GM20431 (cell line): ENCODE results near the gene KIF17.

Experiments used
- in situ Hi-C: fragments of 300-500 bp; cut with MseI, MboI; formaldehyde crosslinking; loops from one replicate; pipeline ENCODE4 v1.15.0; 2020; ENCODE audit warnings: low sequenced_read_pairs; ENCODE audit not compliant: unreplicated experiment

KIF17 gene

DNA sequence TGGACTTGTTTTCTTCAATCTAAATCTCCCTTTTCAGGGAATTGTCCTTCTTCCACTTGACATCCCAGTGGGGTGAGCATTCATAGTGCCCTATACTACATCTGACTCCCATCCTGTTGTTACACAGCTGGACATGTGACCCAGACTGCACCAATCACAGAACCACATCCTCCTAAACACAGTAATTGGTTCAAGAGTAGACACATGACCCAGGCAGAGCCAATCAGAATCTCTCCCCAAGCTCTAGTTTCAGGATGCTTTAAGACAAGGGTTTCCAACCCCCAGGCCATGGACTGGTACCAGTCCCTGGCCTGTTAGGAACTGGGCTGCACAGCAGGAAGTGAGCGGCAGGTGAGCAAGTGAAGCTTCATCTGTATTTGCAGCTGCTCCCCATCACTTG, 51.0 kb downstream of the KIF17 start:
- in situ Hi-C loops = no loop called here

DNA sequence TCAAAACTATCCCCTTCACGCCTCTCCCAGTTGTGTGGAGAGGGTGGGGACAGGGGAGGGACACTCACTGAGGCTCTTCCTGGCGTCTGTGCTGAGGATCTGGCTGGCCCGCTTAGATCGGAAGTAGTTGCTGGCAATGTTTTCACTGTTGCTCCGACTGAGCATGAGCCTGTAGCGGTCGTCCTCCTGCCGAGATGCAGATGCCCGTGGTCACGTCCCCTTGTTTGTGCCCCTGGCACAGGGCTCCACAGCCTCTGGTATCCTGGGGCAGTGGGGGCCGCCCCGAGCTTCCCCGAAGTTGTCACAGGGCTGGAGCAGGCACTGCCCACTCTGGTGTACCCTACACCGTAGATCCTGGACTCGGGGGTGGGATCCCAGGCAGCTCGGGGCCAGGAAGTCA, 51.7 kb downstream of the KIF17 start:
- in situ Hi-C loops = no loop called here

GRCh38 chr1:20665726-20666125, 52.1 kb downstream of the KIF17 start:
- in situ Hi-C loops = no loop called here

GRCh38 chr1:20663969-20664715, 53.7 kb downstream of the KIF17 start:
- in situ Hi-C loops = no loop called here

DNA sequence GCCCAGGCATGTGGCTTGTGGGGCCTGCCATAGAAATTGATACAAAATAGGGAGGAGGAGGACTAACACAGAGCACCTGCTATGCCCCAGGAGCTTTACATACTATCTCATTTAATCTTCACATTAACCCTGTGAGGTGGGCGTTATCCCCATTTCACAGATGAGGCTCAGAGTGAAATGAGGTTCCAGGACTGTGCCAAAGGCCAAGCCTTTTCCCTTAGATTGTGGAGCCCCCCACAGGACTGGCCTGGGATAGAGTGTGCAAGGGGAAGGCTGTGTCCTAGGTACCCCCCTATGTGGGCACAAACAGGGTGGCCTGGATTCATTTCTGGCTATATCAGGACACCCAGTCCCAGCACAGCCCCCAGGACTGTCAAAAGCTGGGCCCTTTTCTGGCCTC, 54.4 kb downstream of the KIF17 start:
- in situ Hi-C loops = no loop called here

- in situ Hi-C loops = no loop called here
These were observed 55.7 kb downstream of the KIF17 start for GRCh38 chr1:20662110-20662475.

DNA sequence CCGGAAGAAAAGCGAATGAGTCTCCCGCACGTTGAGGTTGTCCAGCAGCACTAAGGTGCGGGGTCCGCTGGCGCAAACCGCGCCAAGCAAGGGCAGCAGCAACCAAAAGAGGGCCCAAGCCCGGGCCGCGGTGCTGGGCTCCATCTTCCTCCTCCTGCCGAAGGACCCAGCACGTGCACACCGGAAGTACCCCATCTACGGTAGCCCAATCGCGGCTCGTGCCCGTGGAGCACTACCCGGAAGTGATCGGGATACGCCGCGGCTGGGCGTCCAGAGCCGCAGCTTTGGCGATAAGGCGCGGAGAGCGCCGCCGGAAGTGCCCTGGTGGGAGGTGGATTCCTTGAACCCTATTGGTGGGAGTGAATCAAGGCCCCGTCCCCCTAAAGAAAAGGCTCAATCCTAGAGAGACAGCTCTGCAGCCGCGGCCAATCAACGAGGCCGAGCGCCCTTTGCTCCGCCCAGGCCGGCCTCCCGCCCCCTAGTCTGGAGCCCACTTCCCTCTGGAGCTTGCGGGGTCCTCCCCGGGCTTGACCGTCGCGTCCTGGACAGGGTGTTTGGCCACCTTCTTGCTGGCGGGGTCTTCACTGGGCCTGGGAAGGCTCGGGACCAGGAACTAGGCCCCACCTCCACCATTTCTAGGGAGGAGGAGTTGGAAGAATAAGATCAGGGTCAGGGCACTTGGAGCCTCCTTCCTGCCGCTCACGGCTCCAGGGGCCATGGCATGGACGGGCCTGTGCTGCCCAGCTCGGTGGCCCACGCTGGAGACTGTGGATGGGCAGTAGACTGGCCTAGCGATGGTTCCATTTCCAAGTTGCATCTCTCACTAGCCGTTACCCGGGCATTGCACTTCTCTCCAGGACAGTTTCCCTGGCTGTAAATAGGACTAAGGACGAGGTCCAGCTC, 56.3 kb downstream of the KIF17 start, which contains the start of gene DDOST:
Gene DDOST, minus strand, starts transcription at position 163 of the 903 bp plus-strand sequence. Its CDS starts 19 bp downstream, at position 144.
- in situ Hi-C loops = no loop called here

- in situ Hi-C loops = no loop called here
These were observed 57.0 kb downstream of the KIF17 start for GRCh38 chr1:20660847-20661206.

GRCh38 chr1:20660363-20660762, 57.4 kb downstream of the KIF17 start:
- in situ Hi-C loops = no loop called here

- in situ Hi-C loops = no loop called here
These were observed 59.5 kb downstream of the KIF17 start for GRCh38 chr1:20658166-20658915.

- in situ Hi-C loops = no loop called here
These were observed 60.8 kb downstream of the KIF17 start for GRCh38 chr1:20657024-20657423.

- in situ Hi-C loops = no loop called here
These were observed 63.6 kb downstream of the KIF17 start for GRCh38 chr1:20654104-20654690.

- in situ Hi-C loops = no loop called here
These were observed 65.5 kb downstream of the KIF17 start for GRCh38 chr1:20652300-20652699.

GRCh38 chr1:20648946-20649345, 68.9 kb downstream of the KIF17 start:
- in situ Hi-C loops = loop anchor here (10.0 kb wide), 1 partner anchor 124 kb away; no protein-coding TSS in a partner anchor

DNA sequence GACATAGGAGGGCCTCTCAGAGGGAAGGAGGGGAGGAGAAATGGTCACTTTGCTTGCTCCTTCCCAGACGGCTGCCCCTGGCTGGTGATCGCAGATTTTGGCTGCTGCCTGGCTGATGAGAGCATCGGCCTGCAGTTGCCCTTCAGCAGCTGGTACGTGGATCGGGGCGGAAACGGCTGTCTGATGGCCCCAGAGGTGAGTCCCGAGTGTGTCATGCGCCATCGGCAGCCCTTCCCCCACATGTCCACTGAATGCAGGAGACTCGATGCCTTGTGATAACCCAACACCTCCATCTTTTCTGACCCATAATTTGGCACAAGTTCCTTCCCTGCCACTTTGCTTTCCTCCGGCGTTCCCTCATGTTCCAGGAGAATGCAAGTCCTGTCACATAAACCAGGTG, 69.4 kb downstream of the KIF17 start:
- in situ Hi-C loops = loop anchor here (10.0 kb wide), 1 partner anchor 124 kb away; no protein-coding TSS in a partner anchor

DNA sequence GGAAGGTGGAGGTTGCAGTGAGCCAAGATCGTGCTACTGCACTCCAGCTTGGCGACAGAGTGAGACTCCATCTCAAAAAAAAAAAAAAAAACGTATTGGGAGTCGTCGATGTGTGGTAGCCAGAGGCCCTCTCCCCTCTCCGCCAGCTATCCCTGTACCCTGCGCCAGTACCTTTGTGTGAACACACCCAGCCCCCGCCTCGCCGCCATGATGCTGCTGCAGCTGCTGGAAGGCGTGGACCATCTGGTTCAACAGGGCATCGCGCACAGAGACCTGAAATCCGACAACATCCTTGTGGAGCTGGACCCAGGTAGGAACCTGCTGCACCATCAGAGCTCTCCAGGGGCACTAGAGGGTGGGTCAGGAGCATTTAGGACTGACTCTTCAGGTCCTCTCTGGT, 72.4 kb downstream of the KIF17 start:
- in situ Hi-C loops = loop anchor here (10.0 kb wide), 1 partner anchor 121 kb away; no protein-coding TSS in a partner anchor

- in situ Hi-C loops = loop anchor here (10.0 kb wide), 1 partner anchor 120 kb away; no protein-coding TSS in a partner anchor
These were observed 73.4 kb downstream of the KIF17 start for GRCh38 chr1:20644416-20644815.

- in situ Hi-C loops = loop anchor here (10.0 kb wide), 1 partner anchor 118 kb away; no protein-coding TSS in a partner anchor
These were observed 74.7 kb downstream of the KIF17 start for GRCh38 chr1:20643080-20643479.

- in situ Hi-C loops = loop anchor here (10.0 kb wide), 1 partner anchor 117 kb away; no protein-coding TSS in a partner anchor
These were observed 75.8 kb downstream of the KIF17 start for GRCh38 chr1:20641975-20642374.

DNA sequence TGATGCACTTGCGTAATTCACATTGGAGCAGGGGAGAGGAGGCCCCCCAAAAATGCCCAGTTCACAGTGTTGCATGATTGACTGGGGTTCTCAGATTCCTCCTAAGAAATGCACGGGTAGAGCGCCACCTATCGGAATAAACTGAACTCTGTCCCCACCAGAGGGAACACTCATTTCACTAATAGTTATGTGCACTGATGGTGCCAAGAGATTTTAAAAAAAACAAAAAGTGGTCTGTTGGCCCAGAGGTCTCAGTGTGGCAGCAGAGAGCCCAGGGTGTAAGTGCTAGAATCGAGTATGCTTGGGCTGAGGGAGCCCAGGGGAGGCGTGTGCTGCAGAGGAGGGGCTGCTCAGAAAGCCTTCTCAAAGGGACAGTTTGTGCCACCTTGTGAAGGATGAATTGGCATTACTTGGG, 77.6 kb downstream of the KIF17 start:
- in situ Hi-C loops = loop anchor here (10.0 kb wide), 1 partner anchor 115 kb away; no protein-coding TSS in a partner anchor
